HL-60 (cell line): ENCODE data around the gene MBNL1.

ENCODE experiments used
- DNase-seq, 2 experiments: peaks; one replicate each; pipeline ENCODE4 v3.0.0-alpha.2; 2010 to 2020; ENCODE audit warnings: low read depth in 1 of 2, low spot score in 1 of 2
- H3K27ac ChIP-seq: fragments of 250-450 bp; sonication (Bioruptor Pico); replicated peaks from 2 replicates; pipeline ENCODE4 v1.5.1; 2020; ENCODE audit warnings: mild to moderate bottlenecking, moderate library complexity
- H3K27me3 ChIP-seq: fragments of 250-450 bp; sonication (Bioruptor Pico); 2 replicates; pipeline ENCODE4 v1.5.1; 2021; ENCODE audit warnings: mild to moderate bottlenecking, moderate library complexity; ENCODE audit not compliant: insufficient read depth, poor library complexity, severe bottlenecking
- H3K4me3 ChIP-seq: replicated peaks from 2 replicates; pipeline ENCODE4 v1.5.1; 2011; ENCODE audit warnings: mild to moderate bottlenecking, control low read depth, low read length; ENCODE audit not compliant: insufficient read depth
- CTCF ChIP-seq: IDR thresholded peaks from one replicate; pipeline ENCODE4 v1.5.1; 2011; ENCODE audit warnings: low read length, control low read depth, inconsistent platforms; ENCODE audit not compliant: insufficient read depth
- GABPA ChIP-seq: IDR thresholded peaks from 2 replicates; pipeline ENCODE4 v1.6.1; 2012; ENCODE audit warnings: low read depth
- POLR2AphosphoS5 ChIP-seq: IDR thresholded peaks from 2 replicates; pipeline ENCODE4 v1.6.1; 2012; ENCODE audit warnings: low read depth
- REST ChIP-seq: IDR thresholded peaks from 2 replicates; pipeline ENCODE4 v1.6.1; 2012; ENCODE audit warnings: low read depth; ENCODE audit not compliant: insufficient replicate concordance
- SPI1 ChIP-seq: IDR thresholded peaks from 2 replicates; pipeline ENCODE4 v1.6.1; 2012; ENCODE audit warnings: low read depth, mild to moderate bottlenecking, borderline replicate concordance

Gene MBNL1

GRCh38 chr3:152346058-152346457 lies 77.3 kb downstream of the MBNL1 start:
- Histone ChIP-seq H3K4me3 (no peak overlapping the region), H3K27me3 (no peaks in the 10 kb centered on the region), H3K27ac (no peak overlapping the region)
- TF ChIP-seq REST (no peak), CTCF (no peak), SPI1 (no peak), GABPA (no peak), POLR2AphosphoS5 (no peak)
- DNase-seq, result no peak

GRCh38 chr3:152346740-152347139 lies 78.0 kb downstream of the MBNL1 start:
- H3K27me3 ChIP-seq, result no peaks in the 10 kb centered on the region
- H3K27ac ChIP-seq, result no peak overlapping the region
- TF ChIP-seq REST, result no peak
- no peak for TF ChIP-seq CTCF
- DNase-seq, result no peak
- H3K4me3 ChIP-seq, result no peak overlapping the region

- Histone ChIP-seq H3K4me3 (no peak overlapping the region), H3K27me3 (no peaks in the 10 kb centered on the region), H3K27ac (no peak overlapping the region)
- TF ChIP-seq GABPA (no peak), POLR2AphosphoS5 (no peak), CTCF (no peak), SPI1 (no peak), REST (no peak)
- no peak for DNase-seq
Measured at GRCh38 chr3:152348436-152349177, 79.9 kb downstream of the MBNL1 start.
